NCI-H82 treated with DMSO at 0.1 percent for 48 hours (cell line): ENCODE data around the gene CLDN34.

Experiments
- DNase-seq: peaks from one replicate; lab custom pipeline; 2025; ENCODE audit not compliant: unreplicated experiment; lab: John Stamatoyannopoulos, UW

Gene CLDN34

DNA sequence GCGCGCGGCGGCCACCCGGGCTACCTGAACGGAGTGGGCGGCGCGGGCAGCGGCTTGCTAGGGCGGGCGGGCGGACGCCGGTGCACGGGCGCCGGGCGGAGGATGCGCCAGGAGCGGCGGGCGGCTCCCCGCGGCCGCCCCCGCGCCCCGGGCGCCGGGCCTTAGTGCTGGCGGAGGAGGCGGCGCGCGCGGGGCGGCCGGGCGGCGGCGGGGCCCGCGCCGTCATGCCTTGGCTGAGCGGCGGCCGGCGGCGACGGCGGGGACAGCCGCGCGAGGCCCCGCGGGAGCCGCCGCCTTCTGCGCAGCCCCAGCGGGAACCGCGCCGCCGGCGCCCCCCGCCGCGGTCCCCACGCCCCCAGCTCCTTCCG, 48.2 kb downstream of the CLDN34 start:
- no peak for DNase-seq

DNA sequence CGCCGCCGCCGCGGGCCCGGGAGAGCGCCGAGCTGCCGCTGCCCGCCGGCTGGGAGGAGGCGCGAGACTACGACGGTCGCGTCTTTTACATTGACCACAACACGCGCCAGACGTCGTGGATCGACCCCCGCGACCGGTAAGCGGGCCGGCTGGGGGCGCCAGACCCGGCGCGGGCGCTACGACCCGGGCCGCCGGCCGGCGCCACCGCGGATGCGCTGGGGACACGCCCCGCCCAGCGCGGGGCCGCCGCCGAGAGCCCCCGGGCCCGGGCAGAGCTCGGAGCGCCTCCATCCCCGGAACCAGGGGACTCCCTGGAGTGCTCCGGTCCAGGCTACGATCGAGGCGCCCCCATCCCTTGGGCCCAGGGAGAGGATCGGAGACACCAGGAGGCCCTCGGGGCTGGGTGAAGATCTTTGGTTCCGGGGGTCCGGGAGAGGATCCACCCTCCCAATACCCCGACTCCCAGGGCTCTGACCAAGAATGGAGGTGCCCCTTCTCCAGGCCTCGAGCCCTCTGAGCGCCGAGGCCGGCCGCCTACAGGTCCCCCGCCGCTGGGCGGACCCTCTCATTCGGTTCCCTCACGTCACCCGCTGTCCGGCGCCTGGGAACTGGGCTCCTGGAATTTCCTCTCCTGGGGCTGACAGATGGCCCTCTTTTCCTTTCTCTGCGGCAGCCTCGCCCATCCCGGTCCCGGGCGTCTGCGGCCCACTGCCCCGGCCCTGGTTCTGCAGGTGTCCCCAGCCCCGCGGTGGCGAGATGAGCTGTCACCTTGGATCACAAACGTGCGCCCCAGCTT, 48.8 kb downstream of the CLDN34 start:
- no peak for DNase-seq

DNA sequence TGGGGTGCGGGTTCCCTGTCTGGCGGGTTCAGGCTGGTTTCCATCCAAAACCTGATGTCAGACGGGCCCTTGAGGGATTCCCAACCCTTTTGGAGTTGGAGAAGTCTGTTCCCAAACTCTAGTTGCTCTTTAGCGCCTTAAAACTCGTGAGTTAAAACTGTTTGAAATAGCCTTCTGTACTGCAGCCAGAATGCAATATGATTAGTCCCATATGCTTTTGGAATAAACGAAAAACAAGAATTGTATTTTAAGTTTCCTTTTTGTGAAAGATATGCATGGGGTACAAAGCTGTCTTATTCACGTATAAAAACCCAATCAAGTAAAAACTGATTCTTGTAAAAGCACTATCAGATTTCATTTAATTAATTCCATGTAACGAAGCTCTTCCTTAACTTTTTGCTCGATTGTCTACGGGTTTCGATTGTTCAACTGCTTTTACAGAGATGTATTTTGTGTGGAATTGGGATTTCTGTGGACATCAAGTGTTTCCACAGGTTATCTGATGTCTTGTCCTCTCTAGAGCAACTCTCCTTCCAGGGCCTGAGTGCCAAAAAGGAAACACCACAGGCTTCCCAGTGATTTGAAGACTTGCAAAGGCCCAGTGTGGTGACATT, 49.5 kb downstream of the CLDN34 start:
- DNase-seq, result no peak

DNA sequence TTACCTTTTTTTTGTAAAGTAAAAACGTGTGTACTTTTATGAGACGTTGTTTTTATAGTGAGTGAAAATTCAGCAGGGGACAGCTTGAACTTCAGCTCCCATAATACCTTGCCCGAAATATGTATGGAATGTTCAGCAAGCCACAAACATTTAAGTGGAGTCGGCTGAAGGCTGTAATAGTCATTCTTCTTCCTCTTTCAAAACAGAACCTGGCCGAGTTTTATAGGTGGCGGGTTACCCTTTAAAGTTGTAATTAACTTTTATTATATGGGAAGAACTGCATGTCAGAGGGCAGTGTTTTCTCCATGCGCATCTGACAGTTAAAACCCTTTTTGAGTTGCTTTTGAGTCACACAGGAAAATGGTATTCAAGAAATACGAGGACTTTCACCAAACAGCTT, 50.7 kb downstream of the CLDN34 start:
- no peak for DNase-seq
